H1 (cell line): Measurements from ENCODE around the gene SERP1. TPM values are rescaled to one million over a fixed set of nuclear protein-coding genes. Genes with fewer than 3 reads are reported as not detected.

Experiments
- CTCF ChIA-PET: fragments of 300-600 bp; sonication (Branson Sonifier 250); formaldehyde crosslinking; loops from one replicate; lab custom pipeline; 2021; ENCODE audit not compliant: partially characterized antibody; lab: Charles Lee
- POLR2A ChIA-PET: fragments of 300-600 bp; sonication (Branson Sonifier 250); formaldehyde crosslinking; loops from one replicate; lab custom pipeline; 2021; ENCODE audit warnings: inconsistent platforms; ENCODE audit not compliant: partially characterized antibody; lab: Charles Lee
- DNase-seq, 2 experiments: peaks; one replicate each; pipeline versions ENCODE4 v3.0.0 to v3.0.0-alpha.2; 2010 to 2022; ENCODE audit warnings: low spot score in 2 of 2, low read depth in 1 of 2, mixed read lengths in 1 of 2
- FAIRE-seq: peaks from 2 replicates; lab custom pipeline; 2011; peaks lifted over from hg19 to GRCh38; lab: Jason Lieb, UNC
- H2AFZ ChIP-seq: 2 replicates; pipeline ENCODE4 v1.8.1; 2012; ENCODE audit warnings: low read length, inconsistent platforms
- H2AK5ac ChIP-seq: 2 replicates; pipeline ENCODE4 v1.6.1; 2013; ENCODE audit warnings: low read depth, low read length
- H2BK120ac ChIP-seq: replicated peaks from 2 replicates; pipeline ENCODE3; 2013; ENCODE audit warnings: low read depth, low read length, inconsistent platforms
- H2BK12ac ChIP-seq: 2 replicates; pipeline ENCODE4 v1.6.1; 2013; ENCODE audit warnings: low read depth, low read length
- H2BK15ac ChIP-seq: 2 replicates; pipeline ENCODE4 v1.6.1; 2013; ENCODE audit warnings: low read length
- H2BK20ac ChIP-seq: 2 replicates; pipeline ENCODE4 v1.6.1; 2013; ENCODE audit warnings: low read length
- H2BK5ac ChIP-seq: 2 replicates; pipeline ENCODE4 v1.6.1; 2013; ENCODE audit warnings: low read depth, low read length
- H3K14ac ChIP-seq: 2 replicates; pipeline ENCODE4 v1.6.1; 2013; ENCODE audit warnings: inconsistent platforms; ENCODE audit not compliant: insufficient read length
- H3K18ac ChIP-seq: 2 replicates; pipeline ENCODE4 v1.6.1; 2013; ENCODE audit warnings: low read length; ENCODE audit errors: extremely low read depth
- H3K23ac ChIP-seq: 2 replicates; pipeline ENCODE4 v1.6.1; 2013; ENCODE audit warnings: inconsistent platforms; ENCODE audit not compliant: insufficient read length
- H3K23me2 ChIP-seq: 2 replicates; pipeline ENCODE4 v1.6.1; 2013; ENCODE audit warnings: low read depth, low read length
- H3K27ac ChIP-seq: 2 replicates; pipeline ENCODE4 v1.6.1; 2011; ENCODE audit warnings: low read depth, low read length, inconsistent platforms
- H3K27me3 ChIP-seq, 4 experiments: replicated peaks in 1 of 4; 1 replicate in 1 of 4; 2 replicates in 3 of 4; pipeline versions ENCODE4 v1.6.1 to v1.8.1; 2011 to 2013; ENCODE audit warnings: low read length in 3 of 4, mild to moderate bottlenecking in 3 of 4, inconsistent platforms in 2 of 4, mixed read lengths in 2 of 4, moderate library complexity in 1 of 4; ENCODE audit not compliant: control insufficient read depth in 3 of 4, insufficient read depth in 3 of 4; ENCODE audit errors: extremely low read depth in 1 of 4
- H3K36me3 ChIP-seq, 4 experiments: 2 replicates each; pipeline versions ENCODE4 v1.6.1 to v1.8.1; 2011 to 2013; ENCODE audit warnings: mild to moderate bottlenecking in 4 of 4, low read length in 3 of 4, moderate library complexity in 2 of 4, control low read depth in 1 of 4, inconsistent platforms in 1 of 4; ENCODE audit not compliant: insufficient read depth in 4 of 4, control insufficient read depth in 2 of 4
- H3K4ac ChIP-seq: replicated peaks from 2 replicates; pipeline ENCODE3; 2013; ENCODE audit warnings: low read length, low read depth, mixed read lengths, inconsistent platforms; ENCODE audit not compliant: insufficient read length
- H3K4me1 ChIP-seq, 4 experiments: replicated peaks in 1 of 4; 1 replicate in 1 of 4; 2 replicates in 3 of 4; pipeline versions ENCODE4 v1.6.1 to v1.8.1; 2011 to 2013; ENCODE audit warnings: low read length in 3 of 4, inconsistent platforms in 2 of 4, mixed read lengths in 1 of 4; ENCODE audit not compliant: insufficient read depth in 4 of 4, control insufficient read depth in 3 of 4
- H3K4me2 ChIP-seq, 2 experiments: 2 replicates each; pipeline versions ENCODE4 v1.6.1 to v1.8.1; 2011 to 2013; ENCODE audit warnings: low read depth in 2 of 2, low read length in 2 of 2, control low read depth in 1 of 2, inconsistent platforms in 1 of 2, mild to moderate bottlenecking in 1 of 2; ENCODE audit not compliant: insufficient read depth in 1 of 2
- H3K4me3 ChIP-seq, 4 experiments: fragments of 200-600, 300-600 bp in 1 of 4; sonication (generic), shearing (Covaris generic), sonication (Bioruptor Twin) in 1 of 4; 2 replicates each; pipeline versions ENCODE4 v1.5.1 to v1.8.1; 2011 to 2016; ENCODE audit warnings: low read length in 4 of 4, low read depth in 3 of 4, control low read depth in 2 of 4, inconsistent platforms in 2 of 4, mild to moderate bottlenecking in 2 of 4, mixed read lengths in 1 of 4, moderate library complexity in 1 of 4; ENCODE audit not compliant: insufficient read depth in 2 of 4; ENCODE audit errors: extremely low read depth in 1 of 4
- H3K56ac ChIP-seq: replicated peaks from 2 replicates; pipeline ENCODE3; 2013; ENCODE audit warnings: low read depth, mild to moderate bottlenecking, mixed read lengths, low read length, inconsistent platforms; ENCODE audit not compliant: insufficient read length
- H3K79me1 ChIP-seq: 2 replicates; pipeline ENCODE4 v1.6.1; 2013; ENCODE audit warnings: low read depth, low read length, control low read depth
- H3K79me2 ChIP-seq, 2 experiments: 2 replicates each; pipeline versions ENCODE4 v1.6.1 to v1.8.1; 2012 to 2013; ENCODE audit warnings: low read length in 2 of 2, mild to moderate bottlenecking in 2 of 2, inconsistent platforms in 1 of 2; ENCODE audit not compliant: insufficient read depth in 2 of 2, control insufficient read depth in 1 of 2
- H3K9ac ChIP-seq, 4 experiments: replicated peaks in 1 of 4; 1 replicate in 1 of 4; 2 replicates in 3 of 4; pipeline versions ENCODE4 v1.6.1 to v1.8.1; 2011 to 2013; ENCODE audit warnings: low read depth in 3 of 4, low read length in 3 of 4, control low read depth in 2 of 4, mild to moderate bottlenecking in 2 of 4, moderate library complexity in 2 of 4, inconsistent platforms in 1 of 4; ENCODE audit errors: extremely low read depth in 1 of 4
- H3K9me3 ChIP-seq, 2 experiments: 2 replicates each; pipeline versions ENCODE4 v1.6.1 to v1.8.1; 2012 to 2013; ENCODE audit warnings: mild to moderate bottlenecking in 2 of 2, moderate library complexity in 2 of 2, control low read depth in 1 of 2, inconsistent platforms in 1 of 2, low read depth in 1 of 2, low read length in 1 of 2, mixed read lengths in 1 of 2; ENCODE audit not compliant: insufficient read depth in 2 of 2
- H4K20me1 ChIP-seq, 2 experiments: replicated peaks in 1 of 2; 2 replicates each; pipeline versions ENCODE3 to v1.8.1; 2011 to 2013; ENCODE audit warnings: inconsistent platforms in 2 of 2, low read length in 2 of 2, mild to moderate bottlenecking in 1 of 2; ENCODE audit not compliant: insufficient read depth in 2 of 2, control insufficient read depth in 1 of 2
- H4K5ac ChIP-seq: 2 replicates; pipeline ENCODE4 v1.6.1; 2013; ENCODE audit warnings: low read length, low read depth, mixed read lengths, inconsistent platforms; ENCODE audit not compliant: insufficient read length
- H4K8ac ChIP-seq: 2 replicates; pipeline ENCODE4 v1.8.0; 2013; ENCODE audit warnings: mild to moderate bottlenecking, moderate library complexity, low read length, inconsistent platforms; ENCODE audit not compliant: insufficient read depth; ENCODE audit errors: extremely low read depth
- H4K91ac ChIP-seq: replicated peaks from 2 replicates; pipeline ENCODE3; 2013; ENCODE audit warnings: low read length, mixed read lengths, inconsistent platforms; ENCODE audit not compliant: insufficient read length
- BACH1 ChIP-seq: IDR thresholded peaks from 2 replicates; pipeline ENCODE4 v1.6.1; 2012; ENCODE audit warnings: low read length, improper control_type of control experiment
- CHD2 ChIP-seq: IDR thresholded peaks from 2 replicates; pipeline ENCODE4 v1.6.1; 2012; ENCODE audit warnings: low read length, improper control_type of control experiment
- JUN ChIP-seq: IDR thresholded peaks from 2 replicates; pipeline ENCODE4 v1.6.1; 2011; ENCODE audit warnings: low read depth, mild to moderate bottlenecking, improper control_type of control experiment, low read length
- KDM1A ChIP-seq: fragments of 200-600, 300-600 bp; sonication (generic); IDR thresholded peaks from 2 replicates; pipeline ENCODE4 v1.7.1; 2016; ENCODE audit warnings: mild to moderate bottlenecking, low read length, borderline replicate concordance
- KDM5A ChIP-seq: fragments of 200-600 bp; IDR thresholded peaks from 2 replicates; pipeline ENCODE4 v1.7.1; 2012; ENCODE audit warnings: mild to moderate bottlenecking, low read length, inconsistent platforms, mixed read lengths
- SP1 ChIP-seq: IDR thresholded peaks from 2 replicates; pipeline ENCODE4 v1.6.1; 2011; ENCODE audit warnings: low read depth, low read length
- SRF ChIP-seq: IDR thresholded peaks from 2 replicates; pipeline ENCODE4 v1.6.1; 2011; ENCODE audit warnings: mild to moderate bottlenecking, low read depth, low read length, moderate library complexity
- USF2 ChIP-seq: IDR thresholded peaks from 2 replicates; pipeline ENCODE4 v1.6.1; 2011; ENCODE audit warnings: low read length, improper control_type of control experiment
- YY1 ChIP-seq: IDR thresholded peaks from 2 replicates; pipeline ENCODE4 v1.6.1; 2011; ENCODE audit warnings: low read depth, mild to moderate bottlenecking, low read length
- WGBS, 2 experiments: shearing (Covaris generic) in 1 of 2; methylation state at CpG; one replicate each; pipeline versions ENCODE4 v1.1.6 to v1.1.7; 2013 to 2015; ENCODE audit warnings: low lambda C conversion rate in 2 of 2, mixed read lengths in 2 of 2, inconsistent platforms in 1 of 2, low coverage in 1 of 2, missing lambda C conversion rate in 1 of 2; ENCODE audit not compliant: insufficient replicate concordance in 2 of 2, insufficient coverage in 1 of 2, insufficient read length in 1 of 2; ENCODE audit errors: extremely low coverage in 1 of 2, missing lambda C conversion rate in 1 of 2; 5-methylcytosine and 5-hydroxymethylcytosine counted together
- polyA plus RNA-seq, 7 experiments: library from polyadenylated mRNA; depleted of rRNA in 3 of 7; stranded (reverse) in 5 of 7; unstranded in 2 of 7; fragments of >200 nt in 5 of 7; fragments of 200-250 nt in 2 of 7; gene quantifications; 1 replicate in 5 of 7; 2 replicates in 1 of 7; 4 replicates in 1 of 7; pipeline versions ENCODE4 v1.2.1 to v1.2.3, GENCODE V29; 2011 to 2013; ENCODE audit warnings: missing spikeins in 2 of 7, mixed read lengths in 2 of 7
- total RNA-seq: library from RNA; stranded (reverse); fragmentation: NEBNext Ultra II Directional; extraction: Animal tissue kit (Norgen Biotek cat#: 25700); gene quantifications from 2 replicates; pipeline ENCODE4 v1.2.1, GENCODE V29; 2021

Gene SERP1
- total and polyA plus RNA-seq, 2 of the 8 experiments (the other 6 are each of a cell fraction or from before 2014, with no cell fraction given) = 90.3 to 98.2 TPM

DNA sequence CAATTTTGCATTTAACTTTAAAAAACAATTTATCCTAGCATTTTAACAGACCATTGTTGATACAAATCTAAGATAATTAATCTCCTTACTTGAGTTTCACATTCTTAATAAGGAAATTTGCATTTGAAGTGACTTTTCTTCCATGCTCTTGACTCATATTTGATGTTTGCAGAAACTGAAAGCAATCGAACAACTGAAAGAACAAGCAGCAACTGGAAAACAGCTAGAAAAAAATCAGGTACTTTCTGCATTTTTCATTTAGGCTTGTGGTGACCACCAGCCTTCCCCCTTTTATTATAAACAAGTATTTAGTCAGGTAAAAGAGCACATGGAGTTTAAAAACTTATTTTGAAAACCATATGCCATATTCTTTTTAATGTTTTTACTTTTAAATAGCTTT lies 36.7 kb upstream of the SERP1 start:
- DNase-seq = no peak
- Histone ChIP-seq H4K5ac (no peak overlapping the region), H2AFZ (no peak overlapping the region), H3K9me3 (no peaks in the 10 kb centered on the region), H4K8ac (no peak overlapping the region), H3K79me1 (no peaks in the 10 kb centered on the region; the same call in 1 of the 2 replicates), H2BK20ac (no peak overlapping the region), H2BK12ac (no peak overlapping the region), H3K23me2 (no peaks in the 10 kb centered on the region), H2AK5ac (no peak overlapping the region), H3K36me3 (peaks cover 4 to 62% (median 38%) of the 10 kb centered on the region in 4 experiments; a peak in 6 of 8 replicates), H4K91ac (no peak overlapping the region), H3K9ac (no peak overlapping the region), H3K14ac (no peak overlapping the region), H2BK120ac (no peak overlapping the region), H3K23ac (no peak overlapping the region), H2BK5ac (no peak overlapping the region), H4K20me1 (peaks cover 0 to 4% of the 10 kb centered on the region in 2 experiments), H3K4me2 (no peak overlapping the region), H3K4me3 (no peak overlapping the region), H3K18ac (no peak overlapping the region), H2BK15ac (no peak overlapping the region), H3K56ac (no peak overlapping the region), H3K4me1 (no peaks in the 10 kb centered on the region), H3K27me3 (no peaks in the 10 kb centered on the region), H3K27ac (no peak overlapping the region), H3K4ac (no peak overlapping the region), H3K79me2 (no peaks in the 10 kb centered on the region)
- ChIA-PET CTCF (interaction anchor here (1.2 to 1.7 kb wide), 2 partner anchors 9 to 10 kb away, joined by 3 read pairs; no protein-coding TSS in a partner anchor), POLR2A (no interaction called here)
- no peak for FAIRE-seq
- no peak for TF ChIP-seq BACH1
- no peak for TF ChIP-seq CHD2
- TF ChIP-seq SRF = no peak
- TF ChIP-seq KDM5A = no peak
- no peak for TF ChIP-seq KDM1A
- TF ChIP-seq SP1 = no peak
- TF ChIP-seq JUN = no peak
- TF ChIP-seq YY1 = no peak
- no peak for TF ChIP-seq USF2
- WGBS, 2 experiments = 96% methylated on average over 1 of the region's 1 CpG; no CpG with 5 or more reads in 1 of the 2 experiments
